ENCODE results near the gene CAP1. TPM values are rescaled to one million over a fixed set of nuclear protein-coding genes. Genes with fewer than 3 reads are reported as not detected.

CAP1 gene
- total and polyA plus RNA-seq, 2 of the 13 experiments (the other 11 are each of a cell fraction or from before 2014, with no cell fraction given), result 174 to 195 TPM

DNA sequence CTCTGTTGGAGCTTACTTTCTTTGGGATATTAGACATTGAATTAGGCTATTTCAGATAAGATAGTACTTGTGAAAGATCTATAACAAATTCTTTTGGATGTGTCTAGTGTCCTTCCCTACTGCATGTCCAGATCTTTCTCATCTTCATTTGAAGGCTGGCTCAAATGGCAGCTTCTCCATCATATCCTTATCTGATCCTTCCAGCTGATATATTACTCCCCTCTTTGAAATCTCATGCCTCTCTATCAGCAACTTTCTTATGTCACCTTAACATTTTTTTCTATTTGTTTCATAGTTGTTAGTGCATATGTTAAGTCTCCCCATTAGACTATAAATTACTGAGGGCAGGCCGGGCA, 17.5 kb downstream of the CAP1 start:
- TF ChIP-seq DNMT1 (CRISPR knock-in tag; IDR thresholded peaks at IDR 0.05) (no peak), PAWR (CRISPR knock-in tag; IDR thresholded peaks at IDR 0.05; ENCODE audit: borderline replicate concordance) (no peak), HOXA7 (CRISPR knock-in tag; IDR thresholded peaks at IDR 0.05) (no peak), ELF4 (CRISPR knock-in tag; IDR thresholded peaks at IDR 0.05; ENCODE audit: borderline replicate concordance) (no peak), KMT2A (CRISPR knock-in tag; IDR thresholded peaks at IDR 0.05) (no peak), NR1H2 (CRISPR knock-in tag; IDR thresholded peaks at IDR 0.05; ENCODE audit: borderline replicate concordance, low read depth) (no peak), TEAD2 (CRISPR knock-in tag; IDR thresholded peaks at IDR 0.05) (no peak), MTF2 (CRISPR knock-in tag; IDR thresholded peaks at IDR 0.05; ENCODE audit: borderline replicate concordance) (no peak), EHMT2 (IDR thresholded peaks at IDR 0.05; ENCODE audit: borderline replicate concordance, low read depth, low read length) (no peak), ATAD3A (CRISPR knock-in tag; IDR thresholded peaks at IDR 0.05) (no peak), NR2F1 (CRISPR knock-in tag; IDR thresholded peaks at IDR 0.05) (no peak)
- TF ChIP-seq, protein P1, sequence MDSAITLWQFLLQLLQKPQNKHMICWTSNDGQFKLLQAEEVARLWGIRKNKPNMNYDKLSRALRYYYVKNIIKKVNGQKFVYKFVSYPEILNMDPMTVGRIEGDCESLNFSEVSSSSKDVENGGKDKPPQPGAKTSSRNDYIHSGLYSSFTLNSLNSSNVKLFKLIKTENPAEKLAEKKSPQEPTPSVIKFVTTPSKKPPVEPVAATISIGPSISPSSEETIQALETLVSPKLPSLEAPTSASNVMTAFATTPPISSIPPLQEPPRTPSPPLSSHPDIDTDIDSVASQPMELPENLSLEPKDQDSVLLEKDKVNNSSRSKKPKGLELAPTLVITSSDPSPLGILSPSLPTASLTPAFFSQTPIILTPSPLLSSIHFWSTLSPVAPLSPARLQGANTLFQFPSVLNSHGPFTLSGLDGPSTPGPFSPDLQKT (CRISPR knock-in tag; IDR thresholded peaks at IDR 0.05; ENCODE audit: borderline replicate concordance), result no peak
- TF ChIP-seq, protein P2, sequence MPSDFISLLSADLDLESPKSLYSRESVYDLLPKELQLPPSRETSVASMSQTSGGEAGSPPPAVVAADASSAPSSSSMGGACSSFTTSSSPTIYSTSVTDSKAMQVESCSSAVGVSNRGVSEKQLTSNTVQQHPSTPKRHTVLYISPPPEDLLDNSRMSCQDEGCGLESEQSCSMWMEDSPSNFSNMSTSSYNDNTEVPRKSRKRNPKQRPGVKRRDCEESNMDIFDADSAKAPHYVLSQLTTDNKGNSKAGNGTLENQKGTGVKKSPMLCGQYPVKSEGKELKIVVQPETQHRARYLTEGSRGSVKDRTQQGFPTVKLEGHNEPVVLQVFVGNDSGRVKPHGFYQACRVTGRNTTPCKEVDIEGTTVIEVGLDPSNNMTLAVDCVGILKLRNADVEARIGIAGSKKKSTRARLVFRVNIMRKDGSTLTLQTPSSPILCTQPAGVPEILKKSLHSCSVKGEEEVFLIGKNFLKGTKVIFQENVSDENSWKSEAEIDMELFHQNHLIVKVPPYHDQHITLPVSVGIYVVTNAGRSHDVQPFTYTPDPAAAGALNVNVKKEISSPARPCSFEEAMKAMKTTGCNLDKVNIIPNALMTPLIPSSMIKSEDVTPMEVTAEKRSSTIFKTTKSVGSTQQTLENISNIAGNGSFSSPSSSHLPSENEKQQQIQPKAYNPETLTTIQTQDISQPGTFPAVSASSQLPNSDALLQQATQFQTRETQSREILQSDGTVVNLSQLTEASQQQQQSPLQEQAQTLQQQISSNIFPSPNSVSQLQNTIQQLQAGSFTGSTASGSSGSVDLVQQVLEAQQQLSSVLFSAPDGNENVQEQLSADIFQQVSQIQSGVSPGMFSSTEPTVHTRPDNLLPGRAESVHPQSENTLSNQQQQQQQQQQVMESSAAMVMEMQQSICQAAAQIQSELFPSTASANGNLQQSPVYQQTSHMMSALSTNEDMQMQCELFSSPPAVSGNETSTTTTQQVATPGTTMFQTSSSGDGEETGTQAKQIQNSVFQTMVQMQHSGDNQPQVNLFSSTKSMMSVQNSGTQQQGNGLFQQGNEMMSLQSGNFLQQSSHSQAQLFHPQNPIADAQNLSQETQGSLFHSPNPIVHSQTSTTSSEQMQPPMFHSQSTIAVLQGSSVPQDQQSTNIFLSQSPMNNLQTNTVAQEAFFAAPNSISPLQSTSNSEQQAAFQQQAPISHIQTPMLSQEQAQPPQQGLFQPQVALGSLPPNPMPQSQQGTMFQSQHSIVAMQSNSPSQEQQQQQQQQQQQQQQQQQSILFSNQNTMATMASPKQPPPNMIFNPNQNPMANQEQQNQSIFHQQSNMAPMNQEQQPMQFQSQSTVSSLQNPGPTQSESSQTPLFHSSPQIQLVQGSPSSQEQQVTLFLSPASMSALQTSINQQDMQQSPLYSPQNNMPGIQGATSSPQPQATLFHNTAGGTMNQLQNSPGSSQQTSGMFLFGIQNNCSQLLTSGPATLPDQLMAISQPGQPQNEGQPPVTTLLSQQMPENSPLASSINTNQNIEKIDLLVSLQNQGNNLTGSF (CRISPR knock-in tag; IDR thresholded peaks at IDR 0.05), result no peak
- TF ChIP-seq, protein P3, sequence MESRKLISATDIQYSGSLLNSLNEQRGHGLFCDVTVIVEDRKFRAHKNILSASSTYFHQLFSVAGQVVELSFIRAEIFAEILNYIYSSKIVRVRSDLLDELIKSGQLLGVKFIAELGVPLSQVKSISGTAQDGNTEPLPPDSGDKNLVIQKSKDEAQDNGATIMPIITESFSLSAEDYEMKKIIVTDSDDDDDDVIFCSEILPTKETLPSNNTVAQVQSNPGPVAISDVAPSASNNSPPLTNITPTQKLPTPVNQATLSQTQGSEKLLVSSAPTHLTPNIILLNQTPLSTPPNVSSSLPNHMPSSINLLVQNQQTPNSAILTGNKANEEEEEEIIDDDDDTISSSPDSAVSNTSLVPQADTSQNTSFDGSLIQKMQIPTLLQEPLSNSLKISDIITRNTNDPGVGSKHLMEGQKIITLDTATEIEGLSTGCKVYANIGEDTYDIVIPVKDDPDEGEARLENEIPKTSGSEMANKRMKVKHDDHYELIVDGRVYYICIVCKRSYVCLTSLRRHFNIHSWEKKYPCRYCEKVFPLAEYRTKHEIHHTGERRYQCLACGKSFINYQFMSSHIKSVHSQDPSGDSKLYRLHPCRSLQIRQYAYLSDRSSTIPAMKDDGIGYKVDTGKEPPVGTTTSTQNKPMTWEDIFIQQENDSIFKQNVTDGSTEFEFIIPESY (CRISPR knock-in tag; IDR thresholded peaks at IDR 0.05), result no peak
- ATAC-seq (no peak), DNase-seq (ENCODE audit: low spot score) (no peak), FAIRE-seq (no peak)
- intact Hi-C loops (cut with micrococcal nuclease; ENCODE audit: unreplicated experiment) (no loop called here), in situ Hi-C loops (cut with HindIII; ENCODE audit: extremely low pct_ligation_motif_present, low pct_unique_long_range_greater_than_20kb) (no loop called here)
- H4K20me1 ChIP-seq (ENCODE audit: insufficient read depth, low read length), result peaks cover 37% of the 10 kb centered on the region
- H2AFZ ChIP-seq (ENCODE audit: low read length), result no peak overlapping the region
- no peaks in the 10 kb centered on the region for H3K27me3 ChIP-seq (ENCODE audit: control insufficient read depth in 1 of 2, insufficient read depth in 2 of 2, low read length in 2 of 2)
- no peak overlapping the region for H3K9ac ChIP-seq (ENCODE audit: insufficient read depth, low read depth, low read length)
- 87% methylated on average over 1 of the region's 1 CpG for WGBS (ENCODE audit: low lambda C conversion rate)
- no peak overlapping the region for H3K4me3 ChIP-seq (replicated peaks in 1 of 3; ENCODE audit: insufficient read depth in 1 of 3, low read depth in 2 of 3, low read length in 3 of 3)
- H3K4me2 ChIP-seq (ENCODE audit: low read depth, low read length), result peak overlapping the region; percentile 36; the same call in 1 of the 2 replicates
- peaks cover 68% of the 10 kb centered on the region for H3K4me1 ChIP-seq (ENCODE audit: insufficient read depth, low read length)
- peaks cover 14 to 30% of the 10 kb centered on the region in 2 experiments for H3K36me3 ChIP-seq (replicated peaks in 1 of 2; ENCODE audit: control insufficient read depth in 1 of 2, insufficient read depth in 2 of 2, low read length in 2 of 2)
- H3K9me3 ChIP-seq (ENCODE audit: low read length), result no peaks in the 10 kb centered on the region
- POLR2A ChIA-PET, result no interaction called here
- H3K79me2 ChIP-seq (ENCODE audit: insufficient read depth, low read length), result peaks cover 50% of the 10 kb centered on the region
- no TSS peak for BruUV-seq (replicated peaks)
- CTCF ChIA-PET (ENCODE audit: low intra/inter-chr PET ratio, low total read pairs), result no interaction called here
- H3K27ac ChIP-seq (ENCODE audit: extremely low read length, insufficient read depth, low read length), result peak overlapping the region; percentile 60
